ENCODE measurements around the gene LRRC37A3. TPM values are rescaled to one million over a fixed set of nuclear protein-coding genes. Genes with fewer than 3 reads are reported as not detected.
"Not testable (repeated sequence)": the region's sequence is repeated elsewhere in the genome, so short reads cannot be mapped to it uniquely, and the experiment has no call there.

The LRRC37A3 gene
- total and polyA plus RNA-seq, 2 of the 13 experiments (the other 11 are each of a cell fraction or from before 2014, with no cell fraction given), result 0.62 to 1.1 TPM

GRCh38 chr17:64842900-64843299 lies 76.4 kb downstream of the LRRC37A3 start:
- FAIRE-seq; H3K9ac ChIP-seq (ENCODE audit: insufficient read depth, low read depth, low read length); H2AFZ ChIP-seq (ENCODE audit: low read length); H3K4me2 ChIP-seq (ENCODE audit: low read depth, low read length); CTCF ChIA-PET (ENCODE audit: low intra/inter-chr PET ratio, low total read pairs); POLR2A ChIA-PET; H3K79me2 ChIP-seq (ENCODE audit: insufficient read depth, low read length); ATAC-seq; H3K27ac ChIP-seq (ENCODE audit: extremely low read length, insufficient read depth, low read length); H3K36me3 ChIP-seq (replicated peaks in 1 of 2; ENCODE audit: control insufficient read depth in 1 of 2, insufficient read depth in 2 of 2, low read length in 2 of 2); H3K27me3 ChIP-seq (ENCODE audit: control insufficient read depth in 1 of 2, insufficient read depth in 2 of 2, low read length in 2 of 2); BruUV-seq (replicated peaks); intact Hi-C loops (cut with micrococcal nuclease; ENCODE audit: unreplicated experiment); in situ Hi-C loops (cut with HindIII; ENCODE audit: extremely low pct_ligation_motif_present, low pct_unique_long_range_greater_than_20kb); H4K20me1 ChIP-seq (ENCODE audit: insufficient read depth, low read length); DNase-seq (ENCODE audit: low spot score); H3K4me3 ChIP-seq (replicated peaks in 1 of 3; ENCODE audit: insufficient read depth in 1 of 3, low read depth in 2 of 3, low read length in 3 of 3); H3K9me3 ChIP-seq (ENCODE audit: low read length): not testable (repeated sequence)
- 77% methylated on average over 3 of the region's 3 CpGs for WGBS (ENCODE audit: low lambda C conversion rate)
- peak; percentile 93 for TF ChIP-seq MNT (IDR thresholded peaks at IDR 0.05)
- H3K4me1 ChIP-seq (ENCODE audit: insufficient read depth, low read length), result peaks cover 38% of the 10 kb centered on the region

DNA sequence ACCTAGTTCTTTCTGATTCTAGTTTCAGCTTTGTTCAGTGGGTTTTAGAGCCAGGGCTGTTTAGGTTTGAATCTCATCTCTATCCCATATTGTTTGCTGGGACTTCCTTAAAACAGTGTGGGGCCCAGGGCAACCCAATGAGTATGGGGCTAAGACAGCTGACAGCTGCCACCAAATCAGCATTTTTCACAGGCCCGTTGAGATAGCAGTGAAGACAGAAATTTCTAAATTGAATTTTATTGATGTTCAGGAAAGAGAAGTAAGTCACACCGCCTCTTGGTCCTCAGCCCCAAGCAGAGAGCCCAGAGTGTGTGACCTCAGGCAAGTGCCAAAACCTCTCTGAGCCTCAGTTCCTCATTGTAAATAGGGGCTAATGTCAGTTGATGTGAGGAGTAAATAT lies 78.3 kb downstream of the LRRC37A3 start:
- H3K27me3 ChIP-seq (ENCODE audit: control insufficient read depth in 1 of 2, insufficient read depth in 2 of 2, low read length in 2 of 2); H3K4me2 ChIP-seq (ENCODE audit: low read depth, low read length); CTCF ChIA-PET (ENCODE audit: low intra/inter-chr PET ratio, low total read pairs); H3K9ac ChIP-seq (ENCODE audit: insufficient read depth, low read depth, low read length); POLR2A ChIA-PET; H4K20me1 ChIP-seq (ENCODE audit: insufficient read depth, low read length); BruUV-seq (replicated peaks); H2AFZ ChIP-seq (ENCODE audit: low read length); H3K4me3 ChIP-seq (replicated peaks in 1 of 3; ENCODE audit: insufficient read depth in 1 of 3, low read depth in 2 of 3, low read length in 3 of 3); H3K27ac ChIP-seq (ENCODE audit: extremely low read length, insufficient read depth, low read length); FAIRE-seq; H3K79me2 ChIP-seq (ENCODE audit: insufficient read depth, low read length); in situ Hi-C loops (cut with HindIII; ENCODE audit: extremely low pct_ligation_motif_present, low pct_unique_long_range_greater_than_20kb); H3K9me3 ChIP-seq (ENCODE audit: low read length); DNase-seq (ENCODE audit: low spot score); H3K36me3 ChIP-seq (replicated peaks in 1 of 2; ENCODE audit: control insufficient read depth in 1 of 2, insufficient read depth in 2 of 2, low read length in 2 of 2); ATAC-seq; intact Hi-C loops (cut with micrococcal nuclease; ENCODE audit: unreplicated experiment): not testable (repeated sequence)
- peaks cover 43% of the 10 kb centered on the region for H3K4me1 ChIP-seq (ENCODE audit: insufficient read depth, low read length)
- 30% methylated on average over 2 of the region's 2 CpGs for WGBS (ENCODE audit: low lambda C conversion rate)

All from HepG2 (cell line).